Astrocyte of the hippocampus (primary cell): ENCODE data around the gene NUMBL.

Experiments
- DNase-seq: peaks from one replicate; pipeline ENCODE4 v3.0.0; 2011; ENCODE audit warnings: low read depth, low spot score

The NUMBL gene

GRCh38 chr19:40716482-40717324, 26.3 kb upstream of the NUMBL start, which contains the start of the genes COQ8B and ITPKC:
TSS of gene COQ8B (minus strand) at chr19:40716886. CDS start at chr19:40714632, 2,254 bp downstream.
TSS of gene ITPKC (plus strand) at chr19:40717112. CDS start at chr19:40717136, 24 bp downstream.
- peak; percentile 100 for DNase-seq

GRCh38 chr19:40716031-40716481, 25.6 kb upstream of the NUMBL start:
- DNase-seq: no peak

- DNase-seq: peak; percentile 98
Measured at GRCh38 chr19:40714441-40715299, 24.2 kb upstream of the NUMBL start.

GRCh38 chr19:40713939-40714338, 23.5 kb upstream of the NUMBL start:
- no peak for DNase-seq

GRCh38 chr19:40709817-40710216, 19.4 kb upstream of the NUMBL start:
- no peak for DNase-seq

- DNase-seq: no peak
Measured at GRCh38 chr19:40707615-40708014, 17.2 kb upstream of the NUMBL start.

- DNase-seq: no peak
Measured at GRCh38 chr19:40705950-40706619, 15.6 kb upstream of the NUMBL start.

- DNase-seq: no peak
Measured at GRCh38 chr19:40705362-40705651, 14.9 kb upstream of the NUMBL start.

GRCh38 chr19:40704491-40705361, 14.3 kb upstream of the NUMBL start:
- DNase-seq: no peak

- no peak for DNase-seq
Measured at GRCh38 chr19:40703029-40703755, 12.7 kb upstream of the NUMBL start.

GRCh38 chr19:40702337-40703012, 12.0 kb upstream of the NUMBL start:
- DNase-seq: peak; percentile 53

GRCh38 chr19:40701758-40702157, 11.3 kb upstream of the NUMBL start:
- DNase-seq: no peak

- no peak for DNase-seq
Measured at GRCh38 chr19:40700083-40700482, 9.6 kb upstream of the NUMBL start.

- DNase-seq: no peak
Measured at GRCh38 chr19:40697007-40697406, 6.6 kb upstream of the NUMBL start.

GRCh38 chr19:40695881-40696280, 5.4 kb upstream of the NUMBL start:
- DNase-seq: no peak

- DNase-seq: no peak
Measured at GRCh38 chr19:40693896-40694295, 3.4 kb upstream of the NUMBL start.

GRCh38 chr19:40693150-40693788, 2.8 kb upstream of the NUMBL start:
- DNase-seq: no peak

- no peak for DNase-seq
Measured at GRCh38 chr19:40692212-40692551, 1.7 kb upstream of the NUMBL start.

GRCh38 chr19:40691421-40692211, 1.2 kb upstream of the NUMBL start:
- DNase-seq: peak; percentile 17
